Measurements from ENCODE around the gene SPSB4. TPM values are rescaled to one million over a fixed set of nuclear protein-coding genes. Genes with fewer than 3 reads are reported as not detected.
"Not testable (repeated sequence)": the region's sequence is repeated elsewhere in the genome, so short reads cannot be mapped to it uniquely, and the experiment has no call there.

SPSB4 gene
- total RNA-seq, 2 donors from 2014 or later = 7.5 to 8.2 TPM

DNA sequence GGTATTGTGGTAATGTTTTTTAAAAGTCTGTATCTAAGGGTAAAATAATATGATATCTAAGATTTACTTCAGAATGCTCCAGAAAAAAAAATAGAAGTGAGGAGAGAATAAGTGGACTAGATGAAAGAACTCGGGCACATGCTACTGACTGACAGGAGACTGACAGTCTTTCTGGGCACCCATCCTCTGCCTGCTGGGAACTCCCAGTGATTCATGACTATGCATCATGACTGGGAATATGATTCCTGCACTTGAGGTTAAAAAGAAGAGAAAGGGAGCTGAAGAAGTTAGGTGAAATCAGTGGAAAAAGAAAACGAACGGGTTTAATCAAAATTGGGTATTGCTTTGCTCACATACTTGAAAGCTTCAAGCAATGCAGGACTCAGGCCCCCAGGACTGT lies 35.7 kb upstream of the SPSB4 start:
- Histone ChIP-seq H3K27ac (ENCODE audit: low read depth, low read length) (no peak overlapping the region), H3K36me3 (ENCODE audit: control insufficient read depth, insufficient read depth, low read length) (no peaks in the 10 kb centered on the region), H3K4me3 (ENCODE audit: low read length) (no peak overlapping the region), H3K27me3 (ENCODE audit: control insufficient read depth, insufficient read depth, low read length, poor library complexity, severe bottlenecking) (no peaks in the 10 kb centered on the region), H3K9me3 (ENCODE audit: control insufficient read depth, low read length) (no peaks in the 10 kb centered on the region), H3K9ac (ENCODE audit: extremely low read depth, low read length, poor library complexity, severe bottlenecking) (no peak overlapping the region), H3K4me1 (ENCODE audit: control insufficient read depth, insufficient read depth, low read length) (no peaks in the 10 kb centered on the region)
- H3K36me3 Mint-ChIP-seq (ENCODE audit: low read depth) = no peaks in the 10 kb centered on the region
- 87 to 100% methylated on average over 3 of the region's 3 CpGs for WGBS, 2 experiments (ENCODE audit: insufficient coverage in 1 of 2, insufficient read length in 1 of 2)
- no peak overlapping the region for H3K4me3 Mint-ChIP-seq
- peaks cover 3% of the 10 kb centered on the region for H3K27me3 Mint-ChIP-seq (ENCODE audit: insufficient read depth)
- DNase-seq = no peak
- H3K4me1 Mint-ChIP-seq = no peaks in the 10 kb centered on the region
- H3K9me3 Mint-ChIP-seq = no peaks in the 10 kb centered on the region
- H3K27ac Mint-ChIP-seq = no peak overlapping the region
- TF ChIP-seq, protein P1, sequence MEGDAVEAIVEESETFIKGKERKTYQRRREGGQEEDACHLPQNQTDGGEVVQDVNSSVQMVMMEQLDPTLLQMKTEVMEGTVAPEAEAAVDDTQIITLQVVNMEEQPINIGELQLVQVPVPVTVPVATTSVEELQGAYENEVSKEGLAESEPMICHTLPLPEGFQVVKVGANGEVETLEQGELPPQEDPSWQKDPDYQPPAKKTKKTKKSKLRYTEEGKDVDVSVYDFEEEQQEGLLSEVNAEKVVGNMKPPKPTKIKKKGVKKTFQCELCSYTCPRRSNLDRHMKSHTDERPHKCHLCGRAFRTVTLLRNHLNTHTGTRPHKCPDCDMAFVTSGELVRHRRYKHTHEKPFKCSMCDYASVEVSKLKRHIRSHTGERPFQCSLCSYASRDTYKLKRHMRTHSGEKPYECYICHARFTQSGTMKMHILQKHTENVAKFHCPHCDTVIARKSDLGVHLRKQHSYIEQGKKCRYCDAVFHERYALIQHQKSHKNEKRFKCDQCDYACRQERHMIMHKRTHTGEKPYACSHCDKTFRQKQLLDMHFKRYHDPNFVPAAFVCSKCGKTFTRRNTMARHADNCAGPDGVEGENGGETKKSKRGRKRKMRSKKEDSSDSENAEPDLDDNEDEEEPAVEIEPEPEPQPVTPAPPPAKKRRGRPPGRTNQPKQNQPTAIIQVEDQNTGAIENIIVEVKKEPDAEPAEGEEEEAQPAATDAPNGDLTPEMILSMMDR (conservative IDR thresholded peaks at IDR 0.05) = no peak

DNA sequence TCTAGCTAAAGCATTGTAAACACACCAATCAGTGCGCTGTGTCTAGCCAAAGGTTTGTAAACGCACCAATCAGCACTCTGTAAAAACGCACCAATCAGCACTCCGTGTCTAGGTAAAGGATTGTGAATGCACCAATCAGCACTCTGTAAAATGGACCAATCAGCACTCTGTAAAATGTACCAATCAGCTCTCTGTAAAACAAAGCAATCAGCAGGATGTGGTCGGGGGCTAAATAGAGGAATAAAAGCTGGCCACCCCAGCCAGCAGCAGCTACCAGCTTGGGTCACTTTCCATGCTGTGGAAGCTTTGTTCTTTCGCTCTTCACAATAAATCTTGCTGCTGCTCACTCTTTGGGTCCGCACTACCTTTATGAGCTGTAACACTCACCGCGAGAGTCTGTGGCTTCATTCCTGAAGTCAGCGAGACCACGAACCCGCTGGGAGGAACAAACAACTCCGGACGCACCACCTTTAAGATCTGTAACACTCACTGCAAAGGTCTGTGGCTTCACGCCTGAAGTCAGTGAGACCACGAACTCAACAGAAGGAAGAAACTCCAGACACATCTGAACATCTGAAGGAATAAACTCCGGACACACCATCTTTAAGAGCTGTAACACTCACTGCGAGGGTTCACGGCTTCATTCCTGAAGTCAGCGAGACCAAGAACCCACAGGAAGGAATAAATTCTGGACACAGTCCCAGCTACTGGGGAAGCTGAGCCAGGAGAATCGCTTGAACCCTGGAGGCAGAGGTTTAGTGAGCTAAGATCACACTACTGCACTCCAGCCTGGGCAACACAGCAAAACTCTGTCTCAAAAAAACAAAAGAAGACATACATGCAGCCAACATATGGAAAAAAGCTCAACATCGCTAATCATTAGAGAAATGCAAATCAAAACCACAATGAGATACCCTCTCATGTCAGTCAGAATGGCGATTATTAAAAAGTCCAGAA lies 33.5 kb upstream of the SPSB4 start:
- H3K4me1 Mint-ChIP-seq; H3K9ac ChIP-seq (ENCODE audit: extremely low read depth, low read length, poor library complexity, severe bottlenecking); H3K27ac ChIP-seq (ENCODE audit: low read depth, low read length); DNase-seq; H3K36me3 Mint-ChIP-seq (ENCODE audit: low read depth); H3K36me3 ChIP-seq (ENCODE audit: control insufficient read depth, insufficient read depth, low read length); H3K9me3 ChIP-seq (ENCODE audit: control insufficient read depth, low read length); H3K27me3 Mint-ChIP-seq (ENCODE audit: insufficient read depth); H3K4me1 ChIP-seq (ENCODE audit: control insufficient read depth, insufficient read depth, low read length); H3K4me3 Mint-ChIP-seq; H3K4me3 ChIP-seq (ENCODE audit: low read length); H3K27ac Mint-ChIP-seq; H3K27me3 ChIP-seq (ENCODE audit: control insufficient read depth, insufficient read depth, low read length, poor library complexity, severe bottlenecking); H3K9me3 Mint-ChIP-seq: not testable (repeated sequence)
- 81 to 92% methylated on average over 14 to 21 of the region's 23 CpGs for WGBS, 2 experiments (ENCODE audit: insufficient coverage in 1 of 2, insufficient read length in 1 of 2)

DNA sequence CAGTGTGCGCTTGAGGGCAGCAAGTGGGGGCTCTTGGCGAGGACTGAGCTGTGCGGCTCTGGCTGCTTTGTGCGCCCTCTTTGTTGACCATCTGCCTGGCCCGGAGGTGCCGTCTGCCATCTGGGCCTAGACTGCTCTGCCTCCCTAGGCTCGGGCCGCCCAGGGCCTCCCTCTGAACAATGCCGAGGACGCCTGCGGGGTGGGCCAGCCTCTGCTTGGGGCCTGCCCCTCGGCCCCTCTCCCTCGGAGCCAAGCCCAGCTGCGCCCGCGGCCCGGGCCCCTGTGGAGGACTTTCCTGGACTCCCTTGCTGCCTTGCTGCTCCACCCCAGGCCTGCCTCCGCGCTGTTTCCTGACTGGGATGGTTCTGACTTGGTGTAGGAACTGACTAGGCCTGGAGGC lies 31.9 kb upstream of the SPSB4 start:
- DNase-seq = no peak
- Mint-ChIP-seq H3K9me3 (no peaks in the 10 kb centered on the region), H3K4me1 (no peaks in the 10 kb centered on the region), H3K36me3 (ENCODE audit: low read depth) (no peaks in the 10 kb centered on the region), H3K27me3 (ENCODE audit: insufficient read depth) (no peaks in the 10 kb centered on the region), H3K4me3 (no peak overlapping the region), H3K27ac (no peak overlapping the region)
- Histone ChIP-seq H3K4me1 (ENCODE audit: control insufficient read depth, insufficient read depth, low read length) (no peaks in the 10 kb centered on the region), H3K4me3 (ENCODE audit: low read length) (no peak overlapping the region), H3K36me3 (ENCODE audit: control insufficient read depth, insufficient read depth, low read length) (no peaks in the 10 kb centered on the region), H3K27ac (ENCODE audit: low read depth, low read length) (peak overlapping the region; percentile 41), H3K9me3 (ENCODE audit: control insufficient read depth, low read length) (no peaks in the 10 kb centered on the region), H3K9ac (ENCODE audit: extremely low read depth, low read length, poor library complexity, severe bottlenecking) (no peak overlapping the region), H3K27me3 (ENCODE audit: control insufficient read depth, insufficient read depth, low read length, poor library complexity, severe bottlenecking) (no peaks in the 10 kb centered on the region)
- TF ChIP-seq, protein P1 (conservative IDR thresholded peaks at IDR 0.05) = no peak
- WGBS, 2 experiments (ENCODE audit: insufficient coverage in 1 of 2, insufficient read length in 1 of 2) = 89 to 90% methylated on average over 5 to 19 of the region's 19 CpGs
